NCI-H2196 (cell line): ENCODE data around the gene STUB1.

Source experiments
- DNase-seq: peaks from one replicate; lab custom pipeline; 2025; ENCODE audit not compliant: unreplicated experiment; lab: John Stamatoyannopoulos, UW

STUB1 gene

DNA sequence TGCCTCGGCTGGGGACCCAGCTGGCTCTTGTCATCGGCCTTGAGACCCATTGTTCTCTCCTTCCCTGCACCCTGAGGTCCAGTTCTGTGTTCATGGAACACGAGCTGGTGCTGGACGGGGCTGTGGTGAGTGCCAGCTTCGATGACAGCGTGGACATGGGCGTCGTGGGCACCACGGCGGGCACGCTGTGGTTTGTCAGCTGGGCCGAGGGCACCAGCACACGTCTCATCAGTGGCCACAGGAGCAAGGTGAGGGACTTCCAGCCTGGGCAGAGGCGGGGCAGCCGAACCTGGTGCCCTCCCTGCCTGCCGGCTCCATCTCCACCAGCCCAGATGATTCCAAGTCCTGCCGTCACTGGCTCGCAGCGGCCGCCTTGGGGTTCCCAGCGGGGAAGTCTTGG, 17.6 kb upstream of the STUB1 start:
- DNase-seq: no peak

DNA sequence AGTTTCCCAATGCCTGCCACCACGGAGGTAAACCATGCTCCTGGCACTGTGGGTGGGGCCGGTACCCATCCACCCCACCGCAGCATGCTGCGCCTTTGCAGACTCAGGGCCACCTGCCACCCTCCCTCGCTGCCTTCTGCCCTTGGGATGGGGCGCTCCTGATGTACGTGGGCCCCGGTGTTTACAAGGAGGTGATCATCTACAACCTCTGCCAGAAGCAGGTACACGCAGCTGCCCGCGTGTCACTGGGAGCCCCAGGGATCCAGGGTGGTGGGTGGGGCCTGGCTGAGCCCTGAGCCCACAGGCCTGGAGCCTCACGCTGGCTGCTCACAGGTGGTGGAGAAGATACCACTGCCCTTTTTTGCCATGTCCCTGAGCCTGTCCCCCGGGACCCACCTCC, 13.6 kb upstream of the STUB1 start:
- no peak for DNase-seq

DNA sequence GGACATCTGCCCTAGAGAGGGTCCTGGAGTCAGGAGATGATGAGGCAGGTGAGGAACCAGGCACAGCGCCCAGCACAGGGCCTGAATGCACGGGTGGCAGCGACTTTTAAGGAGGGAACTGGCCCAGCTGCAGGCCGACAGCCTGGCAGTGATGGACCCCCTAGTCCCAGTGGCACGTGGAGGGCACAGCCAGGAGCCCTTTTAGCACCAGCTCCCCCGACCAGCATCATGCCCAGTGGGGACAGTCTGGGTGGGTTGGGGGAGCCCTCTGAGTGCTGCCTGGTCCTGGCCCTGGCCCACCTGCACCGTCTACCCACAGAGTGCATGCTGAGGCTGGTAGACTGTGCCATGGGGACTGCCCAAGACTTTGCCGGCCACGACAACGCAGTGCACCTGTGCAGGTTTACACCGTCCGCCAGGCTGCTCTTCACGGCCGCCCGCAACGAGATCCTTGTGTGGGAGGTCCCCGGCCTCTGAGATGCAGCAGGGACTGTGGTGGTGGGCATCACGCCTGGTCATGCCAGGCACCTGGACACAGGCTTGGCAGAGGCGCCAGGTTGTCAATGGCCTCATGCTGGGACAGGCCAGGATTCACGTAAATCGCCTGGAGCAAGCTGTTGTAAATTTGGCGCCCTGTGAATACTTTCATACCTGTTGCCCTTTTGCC, 13.0 kb upstream of the STUB1 start:
- DNase-seq: no peak

DNA sequence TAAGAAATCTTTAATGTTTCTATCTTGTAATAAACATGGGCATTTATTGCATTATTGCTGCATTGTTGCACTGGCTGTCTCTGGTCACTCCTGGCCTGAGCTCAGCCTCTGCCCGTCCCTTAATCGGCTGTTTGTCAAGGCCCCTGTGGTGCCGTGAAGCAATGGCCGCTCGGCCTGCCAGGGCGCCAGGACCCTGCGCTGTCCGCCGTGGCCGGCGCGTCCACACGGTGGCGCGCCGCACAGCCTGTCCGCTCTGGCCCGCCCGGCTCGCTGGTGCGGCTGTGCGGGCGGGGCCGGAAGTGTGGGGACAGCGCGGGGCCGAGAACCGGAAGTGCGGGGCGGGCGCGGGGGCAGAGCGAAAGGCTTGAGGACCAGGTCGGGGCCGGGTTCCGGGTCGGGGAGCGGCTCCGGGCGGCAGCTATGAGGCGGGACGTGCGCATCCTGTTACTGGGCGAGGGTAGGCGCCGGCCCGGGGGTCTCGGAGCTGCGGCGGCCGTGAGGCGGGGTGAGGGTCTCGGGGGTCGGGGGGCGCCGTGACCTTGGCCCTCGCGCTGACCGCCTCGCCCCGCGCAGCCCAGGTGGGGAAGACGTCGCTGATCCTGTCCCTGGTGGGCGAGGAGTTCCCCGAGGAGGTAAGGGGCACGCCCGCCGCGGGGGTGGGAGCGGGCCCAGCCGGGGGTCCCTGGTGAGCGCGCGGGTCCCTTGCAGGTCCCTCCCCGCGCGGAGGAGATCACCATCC, 12.3 kb upstream of the STUB1 start, which contains the start of gene RHOT2:
Gene RHOT2 (plus strand): TSS at position 353 of the 739 bp plus-strand sequence. CDS start 68 bp downstream, at position 421.
- peak; percentile 95 for DNase-seq

DNA sequence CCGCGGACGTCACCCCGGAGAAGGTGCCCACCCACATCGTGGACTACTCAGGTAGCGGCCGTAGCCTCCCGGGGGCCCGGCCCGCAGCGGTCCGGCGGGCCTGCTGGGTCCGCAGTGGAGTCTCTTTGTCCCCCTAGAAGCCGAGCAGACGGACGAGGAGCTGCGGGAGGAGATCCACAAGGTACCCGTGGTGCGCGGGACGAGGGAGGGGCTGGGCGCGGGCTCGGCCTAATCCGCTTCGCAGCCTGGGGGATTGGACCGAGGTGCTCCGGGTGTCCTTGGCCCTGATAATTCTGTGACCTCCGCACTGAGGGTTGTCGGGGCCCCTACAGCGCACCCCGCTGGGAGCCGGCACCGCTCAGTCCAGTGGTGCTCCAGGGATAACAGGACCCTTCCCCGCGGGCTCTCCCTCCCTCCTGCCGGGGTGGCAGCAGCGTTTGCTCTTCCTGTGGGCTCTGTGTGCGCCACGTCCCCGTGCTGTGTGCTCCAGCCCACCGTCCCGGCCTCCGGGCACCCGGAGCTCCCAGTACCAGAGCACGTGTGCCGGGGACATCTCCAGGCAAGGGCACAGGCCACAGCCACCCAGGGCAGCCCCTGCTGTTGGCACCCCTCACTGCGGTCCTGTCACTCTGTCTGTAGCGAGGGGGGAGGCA, 11.6 kb upstream of the STUB1 start:
- no peak for DNase-seq

DNA sequence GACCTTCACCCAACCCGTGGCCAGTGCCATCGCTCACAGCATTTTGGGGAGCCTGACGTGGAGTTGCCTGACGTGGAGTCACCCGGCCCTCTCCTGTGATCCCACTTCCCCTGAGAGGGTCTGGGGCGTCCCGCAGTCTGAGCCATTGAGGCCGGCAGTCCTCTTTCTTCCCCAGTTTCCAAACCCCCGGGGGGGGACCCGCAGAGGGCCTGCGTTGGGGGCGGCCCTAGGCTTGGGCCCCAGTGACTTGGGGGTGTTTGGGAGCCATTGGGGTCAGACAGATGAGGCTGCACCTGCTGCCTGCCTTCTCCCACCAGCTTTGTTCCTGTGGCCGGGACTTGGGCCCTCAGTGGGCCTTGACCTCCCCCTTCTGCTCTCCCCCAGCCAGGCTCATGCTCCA, 10.5 kb upstream of the STUB1 start:
- no peak for DNase-seq

DNA sequence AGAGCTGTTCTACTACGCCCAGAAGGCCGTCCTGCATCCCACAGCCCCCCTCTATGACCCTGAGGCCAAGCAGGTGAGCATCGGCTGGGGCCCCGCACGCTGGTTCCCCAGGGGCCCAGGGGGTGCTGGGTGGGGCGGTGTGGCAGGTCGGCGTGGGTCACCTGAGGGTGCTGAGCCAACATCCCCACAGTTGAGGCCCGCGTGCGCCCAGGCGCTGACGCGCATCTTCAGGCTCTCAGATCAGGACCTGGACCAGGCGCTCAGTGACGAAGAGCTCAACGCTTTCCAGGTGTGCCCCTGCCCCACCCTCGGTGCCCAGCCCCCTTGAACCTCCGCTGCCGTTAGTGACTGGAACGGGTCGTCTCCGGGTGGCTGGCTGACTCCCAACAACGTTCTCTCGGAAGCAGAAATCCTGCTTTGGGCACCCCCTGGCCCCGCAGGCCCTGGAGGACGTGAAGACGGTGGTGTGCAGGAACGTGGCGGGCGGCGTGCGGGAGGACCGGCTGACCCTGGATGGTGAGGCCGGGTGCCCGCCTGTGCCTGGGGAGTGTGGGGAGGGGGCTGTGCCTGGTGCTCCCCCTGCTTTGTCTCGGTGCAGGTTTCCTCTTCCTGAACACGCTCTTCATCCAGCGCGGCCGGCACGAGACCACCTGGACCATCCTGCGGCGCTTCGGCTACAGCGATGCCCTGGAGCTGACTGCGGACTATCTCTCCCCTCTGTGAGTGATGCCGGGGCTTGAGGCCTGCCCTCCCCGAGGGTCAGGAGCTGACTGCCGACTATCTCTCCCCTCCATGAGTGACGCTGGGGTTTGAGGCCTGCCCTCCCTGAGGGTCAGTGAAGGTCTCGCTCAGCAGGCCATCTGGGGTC, 9.5 kb upstream of the STUB1 start:
- DNase-seq: no peak

DNA sequence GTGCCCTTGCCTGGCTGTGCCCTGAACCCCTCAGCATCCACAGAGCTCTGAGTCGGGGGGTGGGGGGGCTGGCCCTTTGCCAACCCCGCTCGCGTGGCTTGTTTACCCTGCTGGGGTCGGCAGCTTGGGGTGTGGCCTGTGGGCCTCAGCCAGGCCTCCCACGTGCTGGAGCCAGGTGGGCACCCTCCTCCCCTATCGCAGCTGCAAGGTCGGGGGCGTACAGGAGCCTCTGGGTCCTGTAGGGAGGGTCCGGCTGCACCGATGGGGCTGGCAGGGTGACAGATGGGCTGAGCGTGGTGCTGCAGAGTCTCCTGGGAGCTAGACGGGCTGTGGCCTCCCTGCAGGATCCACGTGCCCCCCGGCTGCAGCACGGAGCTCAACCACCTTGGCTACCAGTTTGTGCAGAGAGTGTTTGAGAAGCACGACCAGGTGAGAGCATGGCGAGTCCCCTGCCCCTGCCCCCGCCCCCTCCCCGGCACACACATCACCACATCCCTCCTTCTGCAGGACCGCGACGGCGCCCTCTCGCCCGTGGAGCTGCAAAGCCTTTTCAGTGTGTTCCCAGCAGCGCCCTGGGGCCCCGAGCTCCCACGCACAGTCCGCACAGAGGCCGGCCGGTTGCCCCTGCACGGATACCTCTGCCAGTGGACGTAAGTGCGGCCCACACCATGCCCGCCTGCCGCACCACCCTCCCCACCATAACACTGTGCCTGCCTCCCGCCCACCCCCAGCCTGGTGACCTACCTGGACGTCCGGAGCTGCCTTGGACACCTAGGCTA, 8.7 kb upstream of the STUB1 start:
- DNase-seq: no peak

DNA sequence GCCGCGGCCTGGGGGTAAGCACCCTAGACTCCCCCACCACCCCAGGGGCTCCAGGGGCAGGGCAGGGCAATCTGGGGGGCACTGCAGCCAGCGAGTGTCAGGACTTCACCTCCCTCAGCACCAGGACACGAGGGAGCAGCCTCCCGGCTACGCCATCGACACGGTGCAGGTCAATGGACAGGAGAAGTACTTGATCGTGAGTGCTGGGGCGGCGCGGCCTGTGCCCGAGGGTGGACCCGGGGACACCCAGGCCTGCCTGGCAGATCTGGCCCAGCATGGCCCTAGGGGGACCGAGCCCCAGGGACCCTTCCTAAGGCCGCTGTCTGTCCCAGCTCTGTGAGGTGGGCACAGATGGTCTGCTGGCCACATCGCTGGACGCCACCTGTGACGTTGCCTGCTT, 7.8 kb upstream of the STUB1 start:
- DNase-seq: no peak

DNA sequence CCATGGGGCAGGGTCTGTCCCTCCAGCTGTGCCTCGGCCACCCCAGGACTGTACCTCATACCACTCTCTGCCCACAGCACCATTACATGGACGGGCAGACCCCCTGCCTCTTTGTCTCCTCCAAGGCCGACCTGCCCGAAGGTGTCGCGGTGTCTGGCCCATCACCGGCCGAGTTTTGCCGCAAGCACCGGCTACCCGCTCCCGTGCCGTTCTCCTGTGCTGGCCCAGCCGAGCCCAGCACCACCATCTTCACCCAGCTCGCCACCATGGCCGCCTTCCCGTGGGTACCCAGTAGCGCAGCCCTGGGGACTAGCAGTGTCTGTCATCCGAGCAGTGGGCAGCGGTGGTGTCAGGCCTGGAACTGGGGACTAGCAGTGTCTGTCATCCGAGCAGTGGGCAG, 7.4 kb upstream of the STUB1 start:
- no peak for DNase-seq

DNA sequence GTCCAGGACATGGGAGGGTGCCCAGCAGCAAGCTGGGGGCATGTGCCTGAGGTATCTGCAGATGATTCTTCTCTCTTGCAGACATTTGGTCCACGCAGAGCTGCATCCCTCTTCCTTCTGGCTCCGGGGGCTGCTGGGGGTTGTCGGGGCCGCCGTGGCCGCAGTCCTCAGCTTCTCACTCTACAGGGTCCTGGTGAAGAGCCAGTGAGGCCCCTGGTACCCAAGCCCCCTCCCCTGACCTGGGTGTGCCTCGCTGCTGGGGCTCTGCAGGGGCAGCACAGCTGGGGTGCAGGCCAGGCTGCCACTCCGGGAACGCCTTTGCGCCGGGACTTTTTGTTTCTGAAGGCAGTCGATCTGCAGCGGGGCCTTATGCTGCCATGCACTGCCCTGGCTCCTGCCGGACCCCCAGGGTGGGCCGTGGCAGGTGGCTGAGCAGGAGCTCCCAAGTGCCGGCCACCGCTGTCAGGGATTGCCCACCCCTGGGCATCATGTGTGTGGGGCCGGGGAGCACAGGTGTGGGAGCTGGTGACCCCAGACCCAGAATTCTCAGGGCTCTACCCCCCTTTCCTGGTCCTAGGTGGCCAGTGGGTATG, 6.7 kb upstream of the STUB1 start:
- no peak for DNase-seq

DNA sequence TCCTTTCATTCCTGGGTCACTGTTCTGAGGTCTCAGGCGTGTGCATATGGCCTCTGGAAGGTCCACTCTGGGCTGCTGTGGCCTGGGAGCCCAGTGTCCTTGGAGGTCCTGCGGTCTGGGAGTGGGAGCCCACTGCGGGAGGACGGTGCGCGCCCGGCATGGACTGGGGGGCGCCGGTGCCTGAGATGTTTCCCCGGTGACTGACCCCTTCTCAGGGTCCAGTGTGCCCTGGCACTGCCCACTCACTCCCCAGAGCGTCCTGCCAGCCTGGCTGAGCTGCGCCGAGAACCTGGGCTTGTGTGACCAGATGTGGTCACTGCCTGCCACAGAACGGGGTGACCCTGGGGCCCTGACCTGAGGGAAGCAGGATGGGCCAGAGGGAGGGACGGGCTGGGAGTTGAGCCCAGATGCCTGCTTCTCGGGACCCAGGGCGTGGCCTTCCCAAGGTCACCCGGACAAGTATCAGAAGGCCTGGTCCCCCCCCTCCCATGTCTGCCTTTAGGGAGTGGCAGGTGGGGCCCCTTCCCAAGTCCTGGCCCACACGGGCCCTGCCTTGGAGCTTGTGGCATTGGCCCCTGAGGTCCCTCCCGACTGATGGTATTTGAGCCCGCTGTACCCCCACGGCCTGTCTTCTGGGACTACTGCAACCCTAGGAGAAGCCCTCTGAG, 5.9 kb upstream of the STUB1 start:
- no peak for DNase-seq

DNA sequence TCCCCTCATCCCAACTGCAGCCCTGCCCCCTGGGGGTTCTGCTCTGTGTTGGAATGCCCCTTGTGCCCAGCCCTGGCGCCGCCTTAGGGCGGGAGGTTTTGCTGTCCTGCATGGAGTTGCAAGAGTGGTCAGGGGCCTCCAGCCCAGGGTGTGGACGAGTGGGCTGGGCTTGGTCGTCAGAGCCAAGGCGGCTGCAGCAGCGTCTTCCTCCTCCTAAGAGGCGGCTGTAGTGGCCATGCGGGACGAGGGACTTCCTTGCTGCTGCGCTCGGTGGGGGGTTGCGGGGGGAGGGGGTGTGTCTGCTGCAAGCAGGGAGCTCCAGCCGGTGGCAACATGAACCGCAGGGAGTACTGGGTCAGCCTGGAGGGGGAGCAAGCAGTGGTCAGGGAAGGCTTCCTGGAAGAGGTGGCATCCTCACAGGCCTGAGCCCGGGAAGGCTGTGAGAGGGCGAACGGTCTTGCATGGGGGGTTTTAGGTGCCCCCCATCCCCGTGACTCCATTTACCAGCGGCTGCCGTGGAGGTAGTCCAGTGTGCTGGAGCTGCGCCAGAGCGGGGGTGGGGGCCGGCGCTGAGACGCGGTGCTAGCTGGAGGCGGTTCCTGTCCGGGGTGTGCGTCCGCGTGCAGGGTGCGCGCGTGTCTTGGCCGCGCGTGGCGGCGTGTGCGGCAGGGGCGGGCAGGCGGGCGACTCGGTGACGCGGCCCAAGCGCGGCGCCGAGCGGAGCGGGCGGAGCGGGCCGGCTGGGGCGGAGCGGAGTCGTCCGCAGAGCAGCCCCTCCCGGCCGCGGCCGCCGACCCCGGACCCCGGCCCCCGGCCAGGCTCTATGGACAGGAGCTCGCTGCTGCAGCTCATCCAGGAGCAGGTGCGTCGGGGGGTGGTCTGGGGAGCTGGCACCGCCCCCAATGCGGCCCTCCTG, 5.0 kb upstream of the STUB1 start, which contains the start of gene RHBDL1:
Gene RHBDL1 (plus strand): TSS at position 704 of the 916 bp plus-strand sequence. CDS start 120 bp downstream, at position 824.
- DNase-seq: no peak

DNA sequence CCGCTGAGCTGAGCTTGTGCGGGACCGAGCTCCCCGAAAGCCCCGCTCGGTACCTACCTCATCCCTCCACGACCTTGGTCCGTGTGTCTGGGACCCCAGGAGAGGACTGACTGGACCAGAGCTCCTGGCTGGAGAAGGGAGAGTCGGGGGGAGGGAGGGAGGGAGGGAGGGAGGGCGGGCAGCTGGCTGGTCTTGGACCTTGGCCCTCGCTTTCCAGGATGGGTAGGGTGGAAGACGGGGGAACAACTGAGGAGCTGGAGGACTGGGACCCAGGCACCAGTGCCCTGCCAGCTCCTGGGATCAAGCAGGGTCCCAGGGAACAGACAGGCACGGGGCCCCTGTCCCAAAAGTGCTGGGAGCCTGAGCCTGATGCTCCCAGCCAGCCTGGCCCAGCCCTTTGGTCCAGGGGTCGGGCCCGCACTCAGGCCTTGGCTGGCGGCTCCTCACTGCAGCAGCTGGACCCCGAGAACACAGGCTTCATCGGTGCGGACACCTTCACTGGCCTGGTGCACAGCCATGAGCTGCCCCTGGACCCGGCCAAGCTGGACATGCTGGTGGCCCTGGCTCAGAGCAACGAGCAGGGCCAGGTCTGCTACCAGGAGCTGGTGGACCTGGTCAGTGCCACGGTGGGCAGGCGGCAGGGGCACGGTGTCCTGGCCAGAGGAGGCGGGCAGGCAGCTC, 4.2 kb upstream of the STUB1 start:
- DNase-seq: no peak

DNA sequence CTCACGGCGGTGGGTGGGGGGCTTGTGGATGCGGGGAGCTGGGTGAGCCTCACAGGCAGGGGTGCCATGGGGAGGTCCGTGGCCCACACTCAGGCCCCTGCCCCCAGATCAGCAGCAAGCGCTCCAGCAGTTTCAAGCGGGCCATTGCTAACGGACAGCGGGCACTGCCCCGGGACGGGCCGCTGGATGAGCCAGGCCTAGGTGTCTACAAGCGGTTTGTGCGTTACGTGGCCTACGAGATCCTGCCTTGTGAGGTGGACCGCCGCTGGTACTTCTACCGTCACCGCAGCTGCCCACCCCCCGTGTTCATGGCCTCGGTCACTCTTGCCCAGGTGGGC, 3.7 kb upstream of the STUB1 start:
- no peak for DNase-seq

DNA sequence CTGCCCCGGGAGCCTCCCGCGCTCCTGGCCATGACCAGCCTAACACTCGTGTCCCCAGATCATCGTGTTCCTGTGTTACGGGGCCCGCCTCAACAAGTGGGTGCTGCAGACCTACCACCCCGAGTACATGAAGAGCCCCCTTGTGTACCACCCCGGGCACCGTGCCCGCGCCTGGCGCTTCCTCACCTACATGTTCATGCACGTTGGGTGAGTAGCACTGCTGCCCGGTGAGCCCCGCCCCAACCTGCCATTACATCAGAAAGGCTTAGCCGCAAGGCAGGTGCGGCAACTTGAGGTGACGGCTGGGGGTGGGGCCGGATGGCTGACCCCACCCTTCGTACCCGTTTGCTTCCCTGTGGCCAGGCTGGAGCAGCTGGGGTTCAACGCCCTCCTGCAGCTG, 3.3 kb upstream of the STUB1 start:
- DNase-seq: peak; percentile 85

DNA sequence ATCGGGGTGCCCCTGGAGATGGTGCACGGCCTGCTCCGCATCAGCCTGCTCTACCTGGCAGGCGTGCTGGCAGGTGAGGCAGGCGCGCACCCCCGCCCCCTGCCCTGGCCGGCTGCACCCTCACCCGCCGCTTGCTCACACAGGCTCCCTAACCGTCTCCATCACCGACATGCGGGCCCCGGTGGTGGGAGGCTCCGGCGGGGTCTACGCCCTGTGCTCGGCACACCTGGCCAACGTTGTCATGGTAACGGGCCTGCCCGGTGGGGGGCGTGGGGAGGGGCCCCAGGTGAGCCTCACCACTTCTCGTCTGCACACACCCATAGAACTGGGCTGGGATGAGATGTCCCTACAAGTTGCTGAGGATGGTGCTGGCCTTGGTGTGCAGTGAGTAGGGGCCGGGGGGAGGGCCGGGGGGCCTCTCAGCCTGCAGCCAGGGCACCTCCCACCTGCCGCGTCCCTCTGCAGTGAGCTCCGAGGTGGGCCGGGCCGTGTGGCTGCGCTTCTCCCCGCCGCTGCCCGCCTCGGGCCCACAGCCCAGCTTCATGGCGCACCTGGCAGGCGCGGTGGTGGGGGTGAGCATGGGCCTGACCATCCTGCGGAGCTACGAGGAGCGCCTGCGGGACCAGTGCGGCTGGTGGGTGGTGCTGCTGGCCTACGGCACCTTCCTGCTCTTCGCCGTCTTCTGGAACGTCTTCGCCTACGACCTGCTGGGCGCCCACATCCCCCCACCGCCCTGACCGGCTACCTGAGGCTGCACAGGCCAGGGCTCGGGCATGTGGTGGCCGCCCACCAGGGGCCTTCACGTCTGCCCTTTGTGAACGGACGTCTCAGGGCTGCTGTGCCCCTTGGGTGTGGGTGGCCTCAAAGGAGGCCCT, 2.7 kb upstream of the STUB1 start:
- DNase-seq: peak; percentile 56
